Stomach (tissue), 4 donors: ENCODE measurements around the gene FJX1.

Source experiments
- POLR2A ChIP-seq, 4 donors: fragments of 450-650 bp; IDR thresholded peaks; one replicate each; pipeline ENCODE4 v1.6.1; 2016; ENCODE audit warnings: antibody characterized with exemption in 4 of 4, control low read depth in 2 of 4, mild to moderate bottlenecking in 1 of 4, moderate library complexity in 1 of 4
- TF ChIP-seq, protein P1 (sequence below), 7 experiments: fragments of 450-650 bp in 4 of 7; fragments of 200-600 bp in 3 of 7; sonication (generic) in 3 of 7; IDR thresholded peaks; one replicate each; pipeline ENCODE4 v1.5.1; 2016 to 2019; ENCODE audit warnings: antibody characterized with exemption in 7 of 7, control low read depth in 2 of 7, mild to moderate bottlenecking in 1 of 7

DNA sequence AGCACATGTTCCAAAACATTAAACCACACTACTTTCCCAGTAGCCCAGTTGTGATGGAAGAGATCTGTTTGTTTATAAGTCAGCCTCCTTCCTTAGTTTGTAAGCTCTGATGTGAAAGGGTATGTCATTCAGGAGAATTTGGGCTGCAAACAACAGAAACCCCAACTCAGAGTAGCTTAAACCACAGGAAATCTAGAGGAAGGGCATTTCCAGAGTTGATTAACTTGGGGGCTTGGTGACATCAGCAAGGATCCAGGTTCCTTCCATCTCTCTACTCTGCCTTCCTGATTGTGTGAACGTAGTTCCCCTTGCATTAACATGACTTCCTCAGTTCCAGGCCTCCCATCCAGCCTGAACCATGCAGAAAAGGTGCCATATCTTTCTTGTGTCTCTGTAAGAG is 6.5 kb upstream of the FJX1 start:
- TF ChIP-seq POLR2A (IDR thresholded peaks at IDR 0.05) = no peak
- TF ChIP-seq, protein P1, sequence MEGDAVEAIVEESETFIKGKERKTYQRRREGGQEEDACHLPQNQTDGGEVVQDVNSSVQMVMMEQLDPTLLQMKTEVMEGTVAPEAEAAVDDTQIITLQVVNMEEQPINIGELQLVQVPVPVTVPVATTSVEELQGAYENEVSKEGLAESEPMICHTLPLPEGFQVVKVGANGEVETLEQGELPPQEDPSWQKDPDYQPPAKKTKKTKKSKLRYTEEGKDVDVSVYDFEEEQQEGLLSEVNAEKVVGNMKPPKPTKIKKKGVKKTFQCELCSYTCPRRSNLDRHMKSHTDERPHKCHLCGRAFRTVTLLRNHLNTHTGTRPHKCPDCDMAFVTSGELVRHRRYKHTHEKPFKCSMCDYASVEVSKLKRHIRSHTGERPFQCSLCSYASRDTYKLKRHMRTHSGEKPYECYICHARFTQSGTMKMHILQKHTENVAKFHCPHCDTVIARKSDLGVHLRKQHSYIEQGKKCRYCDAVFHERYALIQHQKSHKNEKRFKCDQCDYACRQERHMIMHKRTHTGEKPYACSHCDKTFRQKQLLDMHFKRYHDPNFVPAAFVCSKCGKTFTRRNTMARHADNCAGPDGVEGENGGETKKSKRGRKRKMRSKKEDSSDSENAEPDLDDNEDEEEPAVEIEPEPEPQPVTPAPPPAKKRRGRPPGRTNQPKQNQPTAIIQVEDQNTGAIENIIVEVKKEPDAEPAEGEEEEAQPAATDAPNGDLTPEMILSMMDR (IDR thresholded peaks at IDR 0.05) = no peak
